Fibroblast of upper back skin (primary cell): ENCODE measurements around the gene TSPAN18.

ENCODE experiments used
- DNase-seq: peaks from one replicate; pipeline ENCODE4 v3.0.0-alpha.2; 2013

The TSPAN18 gene

DNA sequence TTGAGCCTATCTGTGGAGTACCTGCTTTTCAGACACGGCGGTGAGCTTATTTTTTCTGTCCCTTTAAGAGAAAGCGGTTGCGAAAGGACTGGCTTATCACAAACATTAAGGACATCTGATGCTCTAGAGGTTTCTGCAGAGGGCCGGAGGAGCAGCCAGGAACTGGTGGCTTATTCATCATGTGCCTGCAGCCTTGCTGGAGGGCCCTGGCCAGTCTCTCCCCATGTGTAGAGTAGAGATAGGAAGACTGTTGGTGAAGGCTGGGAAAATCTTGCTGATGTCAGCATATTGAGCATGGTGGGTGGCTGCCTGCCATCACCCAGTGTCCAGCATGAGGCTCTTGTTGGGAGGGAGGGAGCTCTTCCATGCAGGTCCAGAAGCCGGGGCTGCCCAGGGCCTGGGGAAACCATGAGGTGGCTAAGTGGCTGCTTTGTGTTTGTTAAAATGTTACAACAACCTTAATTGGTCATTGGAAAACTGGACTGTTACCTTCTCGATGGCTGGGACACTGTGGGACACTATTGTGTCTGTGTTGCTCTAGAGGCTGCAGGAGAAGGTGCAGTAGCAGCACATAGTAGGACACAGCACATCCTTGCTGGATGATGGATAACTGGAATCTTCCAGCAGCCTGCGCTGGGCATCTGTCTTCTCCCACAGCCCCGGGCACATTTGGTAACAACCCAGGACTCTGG lies 54.3 kb downstream of the TSPAN18 start:
- no peak for DNase-seq

DNA sequence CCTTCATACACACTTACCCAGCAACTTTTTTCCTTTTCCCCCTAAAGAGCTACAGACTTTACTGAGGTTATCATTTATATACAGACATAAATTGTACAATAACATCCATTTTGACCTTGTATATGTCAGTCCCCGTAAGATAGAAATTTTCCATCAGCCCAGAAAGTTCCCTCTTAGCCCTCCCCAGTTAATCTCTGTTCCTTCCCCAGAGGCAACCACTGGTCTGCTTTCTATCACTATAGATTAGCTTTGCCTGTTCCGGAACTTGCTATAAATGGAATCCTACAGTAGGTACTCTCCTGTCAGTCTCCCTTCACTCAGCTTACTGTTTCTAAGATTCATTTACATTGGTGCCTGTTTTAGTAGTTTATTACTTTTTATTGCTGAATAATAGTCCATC lies 54.9 kb downstream of the TSPAN18 start:
- DNase-seq: no peak

DNA sequence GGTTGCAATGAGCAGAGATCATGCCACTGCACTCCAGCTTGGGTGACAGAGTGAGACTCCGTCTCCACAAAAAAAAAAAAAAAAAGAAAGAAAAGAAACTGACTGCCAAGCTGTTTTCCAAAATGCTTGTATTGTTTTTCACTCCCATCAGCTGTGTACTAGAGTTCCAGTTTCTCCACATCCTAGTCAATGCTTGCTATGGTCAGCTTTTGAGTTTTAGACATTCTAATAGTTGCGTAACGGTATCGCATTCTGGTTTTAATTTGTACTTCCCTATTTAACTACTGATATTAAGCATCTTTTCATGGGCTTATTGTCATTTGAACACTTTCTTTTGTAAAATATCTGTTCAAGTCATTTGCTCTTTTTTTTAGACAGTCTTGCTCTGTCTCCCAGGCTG lies 55.7 kb downstream of the TSPAN18 start:
- no peak for DNase-seq

DNA sequence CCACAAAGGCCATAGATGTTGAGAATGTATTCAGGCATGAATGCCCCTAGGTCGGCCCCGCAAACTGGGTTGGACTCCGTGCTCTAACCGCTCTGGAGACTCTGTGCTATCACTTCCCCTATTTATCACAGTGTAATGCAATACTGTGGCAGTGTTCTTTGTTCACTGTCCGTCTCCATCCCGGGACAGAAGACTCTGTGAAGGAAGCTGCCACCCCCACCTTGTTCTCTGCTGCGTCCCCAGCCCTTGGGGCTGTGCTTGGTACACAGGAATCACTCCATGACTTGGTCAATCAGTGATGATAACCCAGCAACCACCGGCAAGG lies 57.6 kb downstream of the TSPAN18 start:
- no peak for DNase-seq

DNA sequence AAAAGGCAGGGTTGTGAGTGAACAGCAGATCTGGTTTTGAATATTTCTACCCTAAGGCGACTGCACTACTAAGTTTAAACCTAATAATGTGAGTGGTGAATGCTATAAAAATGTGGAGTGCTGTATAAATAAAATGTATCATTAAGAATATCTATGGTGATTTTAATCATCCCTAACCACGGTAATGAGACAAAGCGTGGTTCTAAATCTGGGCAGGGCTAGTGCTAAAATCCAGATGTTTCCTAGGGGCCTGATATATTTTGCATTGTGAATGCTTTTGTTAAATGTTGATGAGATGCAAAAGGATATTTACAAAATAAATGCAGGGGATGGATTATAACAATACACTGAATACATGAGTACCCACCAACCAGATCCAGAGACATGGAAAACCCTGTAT lies 58.1 kb downstream of the TSPAN18 start:
- no peak for DNase-seq

DNA sequence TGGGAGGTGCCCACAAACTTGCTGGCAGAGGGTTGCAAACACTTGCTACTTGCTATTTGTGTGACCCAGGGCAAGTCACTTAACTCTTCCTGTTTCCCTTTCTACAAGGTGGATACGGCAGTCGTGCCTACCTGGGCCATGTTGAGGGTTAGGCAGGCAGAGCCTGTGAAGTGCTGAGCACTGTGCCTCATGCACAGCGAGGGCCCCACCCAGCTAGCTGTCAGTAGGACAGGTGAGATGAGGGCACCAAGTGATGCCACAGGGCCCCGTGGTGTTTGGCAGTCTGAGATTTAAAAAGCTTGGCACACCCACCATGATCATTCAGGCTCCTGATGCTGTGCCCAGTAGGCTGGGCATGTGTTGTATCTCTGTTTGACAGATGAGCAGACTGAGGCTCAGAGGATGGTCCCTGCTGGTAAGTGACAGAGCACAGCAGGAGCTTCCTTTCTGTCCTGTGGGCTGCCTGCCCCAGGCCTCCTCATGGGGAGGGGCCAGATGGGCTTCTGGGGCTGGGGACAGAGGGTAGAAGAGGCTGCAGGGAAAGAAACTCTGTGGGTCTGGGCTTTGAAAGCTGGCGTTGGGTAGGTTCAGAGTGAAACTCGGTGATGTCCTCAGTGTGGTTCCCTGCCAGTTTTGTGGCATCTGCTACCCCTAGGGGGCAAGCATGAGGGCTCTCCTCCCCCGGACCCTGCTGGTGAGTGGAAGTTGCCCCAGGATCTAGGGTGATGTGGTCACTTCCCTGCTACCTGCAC lies 59.3 kb downstream of the TSPAN18 start:
- DNase-seq: no peak

DNA sequence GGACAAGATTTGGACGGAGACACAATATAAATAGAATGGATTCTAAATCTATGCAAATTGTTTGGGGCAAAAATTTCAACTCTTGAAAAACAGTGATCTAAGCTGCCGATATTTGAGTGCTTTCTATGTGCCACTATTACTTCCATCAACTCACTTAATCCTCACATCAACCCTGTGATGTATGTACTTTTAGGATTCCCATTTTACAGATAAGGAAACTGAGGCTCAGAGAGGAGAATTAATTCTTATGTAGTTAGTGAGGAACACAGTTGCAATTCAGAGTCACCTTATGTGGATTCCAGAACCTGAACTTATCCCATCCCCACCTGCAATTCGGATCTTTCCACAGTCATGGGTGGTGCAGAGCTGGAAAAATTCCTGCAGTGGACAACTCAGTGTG lies 60.3 kb downstream of the TSPAN18 start:
- DNase-seq: no peak

DNA sequence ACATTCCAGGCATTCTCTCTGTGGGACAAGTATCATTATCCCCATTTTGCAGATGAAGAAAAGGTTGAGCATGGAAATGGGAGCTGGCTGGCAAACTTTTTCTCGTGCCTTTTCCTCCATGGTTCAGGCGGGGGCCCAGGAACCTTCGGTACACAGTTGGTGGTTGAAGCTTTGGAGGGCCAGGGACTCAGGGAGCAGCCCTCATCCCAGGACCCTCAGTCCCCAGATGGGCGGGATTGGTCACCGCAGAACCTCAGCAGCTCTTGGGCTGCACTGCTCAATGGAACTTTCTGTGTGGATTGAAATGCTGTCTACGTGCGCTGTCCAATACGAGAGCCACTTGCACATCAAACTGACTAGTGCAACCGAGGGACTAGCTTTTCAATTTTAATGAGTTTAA lies 61.2 kb downstream of the TSPAN18 start:
- no peak for DNase-seq

DNA sequence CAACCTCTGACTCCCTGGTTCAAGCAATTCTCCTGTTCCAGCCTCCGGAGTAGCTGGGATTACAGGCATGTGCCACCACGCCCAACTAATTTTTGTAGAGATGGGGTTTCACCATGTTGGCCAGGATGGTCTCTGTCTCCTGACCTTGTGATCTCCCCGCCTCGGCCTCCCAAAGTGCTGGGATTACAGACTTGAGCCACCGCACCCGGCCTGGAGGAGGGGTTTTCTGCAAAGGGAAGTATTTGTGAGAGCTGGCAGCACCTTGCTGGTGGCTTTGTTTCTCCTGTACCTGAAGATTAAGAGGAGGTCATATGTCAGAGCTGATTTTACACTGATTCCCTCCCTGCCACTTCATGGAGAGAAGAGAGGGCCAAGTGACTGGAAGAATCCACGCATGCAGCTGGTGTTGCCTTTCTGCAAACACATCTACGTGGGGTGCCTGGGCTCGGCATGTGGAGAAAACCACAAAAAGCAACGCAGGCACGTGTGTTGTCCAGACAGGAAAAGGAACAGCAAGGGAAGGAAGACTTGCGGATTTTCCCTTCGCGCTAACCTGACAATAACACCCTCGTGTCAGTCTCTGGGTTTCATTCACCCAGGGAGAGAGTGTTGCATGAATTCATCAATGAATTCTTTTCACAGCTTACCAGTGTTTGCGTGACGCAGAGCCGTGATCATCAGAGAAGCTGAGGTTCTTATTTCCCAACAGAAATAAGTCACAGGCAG lies 61.9 kb downstream of the TSPAN18 start:
- peak; percentile 68 for DNase-seq

DNA sequence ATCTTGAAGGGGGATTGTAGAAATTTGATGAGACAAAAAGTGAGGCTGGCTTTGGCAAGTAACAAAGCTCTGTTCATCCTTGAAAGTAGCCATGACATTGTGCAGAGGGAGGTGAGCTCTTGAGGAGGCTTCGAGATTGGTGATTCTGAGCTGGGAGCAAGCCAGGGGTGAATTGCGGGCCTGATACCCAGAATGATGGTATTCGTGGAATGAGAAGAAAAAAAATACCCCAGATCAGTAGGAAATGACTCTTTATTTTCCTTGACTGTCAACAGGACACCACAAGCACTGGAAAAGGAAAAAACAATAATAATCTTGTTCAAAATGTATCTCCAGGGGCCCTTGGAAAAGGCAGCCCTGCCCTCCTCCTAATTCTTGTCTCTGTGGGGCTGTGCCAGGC lies 62.7 kb downstream of the TSPAN18 start:
- DNase-seq: no peak

DNA sequence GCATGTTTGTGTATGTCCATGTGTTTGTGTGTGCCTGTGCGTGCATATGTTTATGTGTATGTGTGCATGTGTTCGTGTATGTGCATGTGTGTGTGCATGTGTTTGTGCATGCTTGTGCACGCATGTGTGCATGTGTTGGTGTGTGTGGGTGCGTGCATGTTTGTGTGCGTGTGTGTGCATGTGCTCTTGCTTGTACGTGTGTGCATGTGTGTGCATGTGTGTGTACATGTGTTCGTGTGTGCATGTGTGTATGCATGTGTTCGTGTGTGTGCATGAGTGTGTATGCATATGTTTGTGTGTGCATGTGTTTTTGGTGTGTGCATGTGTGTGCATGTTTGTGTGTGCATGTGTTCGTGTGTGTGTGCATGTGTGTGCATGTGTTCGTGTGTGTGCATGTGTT lies 63.4 kb downstream of the TSPAN18 start:
- no peak for DNase-seq

DNA sequence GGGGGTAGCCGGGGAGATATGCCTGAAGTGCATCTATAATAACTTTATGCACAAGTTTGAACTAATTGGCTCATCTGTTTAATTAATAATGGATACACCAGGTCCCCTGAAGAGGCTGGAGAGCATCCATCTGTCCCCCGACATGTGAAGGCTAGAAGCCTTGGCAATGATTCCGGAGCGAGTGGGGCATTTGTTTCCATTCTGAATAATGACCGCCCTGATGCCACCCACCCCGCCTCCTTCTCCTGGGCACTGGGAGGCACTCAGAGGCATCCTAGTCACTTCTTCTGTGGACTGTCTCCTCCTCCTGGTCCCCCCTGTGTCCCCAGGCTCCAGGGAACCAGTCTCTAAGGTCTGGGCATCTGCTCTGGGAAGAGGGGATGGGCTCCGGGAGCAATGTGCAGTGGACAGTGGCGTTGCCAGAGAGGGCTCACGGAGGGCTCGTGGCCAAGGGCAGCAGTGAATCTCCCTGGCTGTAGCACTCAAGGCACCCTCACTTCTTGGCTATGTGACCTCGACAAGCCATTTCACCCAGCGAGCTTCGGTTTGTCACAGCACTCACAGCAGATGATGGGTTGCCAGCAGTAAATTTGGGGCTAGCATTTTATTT lies 64.7 kb downstream of the TSPAN18 start:
- no peak for DNase-seq

DNA sequence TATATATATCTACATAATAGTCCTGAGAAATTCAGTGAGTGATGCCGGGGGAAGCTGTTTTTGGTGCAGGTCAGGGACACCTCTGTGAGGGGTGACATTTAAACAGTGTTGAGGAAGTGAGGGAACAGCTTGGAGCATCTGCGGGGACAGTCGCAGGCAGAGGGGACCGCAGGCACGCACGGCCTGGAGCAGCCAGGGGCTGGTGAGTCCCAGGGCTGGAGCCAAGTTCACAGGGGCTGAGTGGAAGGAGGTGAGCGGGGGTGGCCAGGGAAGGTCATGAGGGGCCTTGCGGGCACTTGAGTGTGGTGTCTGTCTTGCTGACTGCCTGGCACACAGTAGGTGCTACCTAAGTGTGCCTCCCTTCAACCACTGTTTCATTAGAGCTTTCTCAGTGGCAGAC lies 65.4 kb downstream of the TSPAN18 start:
- no peak for DNase-seq

DNA sequence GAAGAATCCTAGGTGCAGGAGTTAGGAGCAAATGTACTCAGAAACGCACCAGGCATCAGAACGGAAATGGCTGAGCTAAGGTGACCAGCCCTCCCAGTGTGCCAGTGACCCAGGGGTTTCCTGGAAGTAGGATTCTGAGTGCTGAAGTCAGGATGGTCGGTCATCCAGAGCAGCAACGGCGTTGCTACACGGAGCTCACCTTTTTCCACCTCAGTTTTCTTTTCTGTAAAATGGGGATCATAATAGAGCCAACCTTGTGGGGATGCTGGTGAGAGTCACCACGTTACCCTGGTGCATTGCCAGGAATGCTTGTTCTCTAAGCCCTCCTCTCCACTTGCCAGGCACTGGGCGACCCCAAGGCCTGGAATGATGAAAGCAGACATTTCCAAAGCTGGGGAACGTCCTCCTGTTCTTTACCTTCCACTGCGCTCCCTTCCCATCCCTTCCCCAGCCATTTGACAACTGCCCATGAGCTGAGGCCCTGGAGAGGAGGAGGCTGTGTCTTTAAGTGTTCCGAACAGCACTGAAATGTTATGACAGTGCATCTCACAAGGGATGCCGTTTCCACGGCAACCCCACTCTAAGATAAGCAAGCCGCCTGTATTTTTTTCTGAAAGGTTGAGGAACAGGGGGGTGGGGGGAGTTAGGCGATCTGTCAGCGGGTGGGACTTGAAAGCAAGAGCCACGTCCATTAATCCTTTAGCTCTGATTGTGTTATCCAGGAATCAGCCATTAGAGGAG lies 66.8 kb downstream of the TSPAN18 start:
- DNase-seq: no peak

DNA sequence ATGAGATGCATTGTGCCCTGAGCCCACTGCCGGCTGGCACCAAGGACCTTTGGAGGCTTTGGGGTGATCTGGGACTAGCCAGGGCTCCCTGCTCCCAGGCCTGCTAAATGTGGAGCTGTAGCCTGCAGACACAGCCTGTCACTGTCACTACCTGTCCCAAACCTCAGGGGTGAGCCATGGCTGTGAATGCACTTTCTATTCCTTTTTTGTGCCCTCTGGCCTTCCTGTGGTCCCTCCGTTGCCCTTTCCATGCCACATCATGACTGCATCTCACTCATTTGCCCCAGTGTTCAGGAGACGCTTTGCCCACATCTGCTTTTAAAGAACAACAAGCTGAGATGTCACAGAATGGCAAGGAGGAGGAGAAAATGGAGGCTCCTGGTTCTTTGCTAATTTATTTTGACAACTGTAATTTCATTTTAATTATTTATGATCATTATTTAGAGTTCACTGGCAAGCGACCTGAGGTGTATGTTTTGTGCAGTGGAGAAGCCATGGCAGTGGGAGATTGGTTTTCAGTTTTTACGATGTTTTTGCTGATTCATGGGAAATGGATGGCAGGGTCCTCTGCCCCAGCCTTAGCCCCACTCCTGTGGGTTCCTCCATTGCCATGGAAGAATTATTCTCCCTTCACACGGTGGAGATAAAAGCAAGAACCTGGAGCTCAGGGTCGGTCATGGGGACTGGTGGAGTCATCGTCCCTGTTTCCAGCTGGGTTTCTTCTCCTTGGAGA lies 69.2 kb downstream of the TSPAN18 start:
- no peak for DNase-seq

DNA sequence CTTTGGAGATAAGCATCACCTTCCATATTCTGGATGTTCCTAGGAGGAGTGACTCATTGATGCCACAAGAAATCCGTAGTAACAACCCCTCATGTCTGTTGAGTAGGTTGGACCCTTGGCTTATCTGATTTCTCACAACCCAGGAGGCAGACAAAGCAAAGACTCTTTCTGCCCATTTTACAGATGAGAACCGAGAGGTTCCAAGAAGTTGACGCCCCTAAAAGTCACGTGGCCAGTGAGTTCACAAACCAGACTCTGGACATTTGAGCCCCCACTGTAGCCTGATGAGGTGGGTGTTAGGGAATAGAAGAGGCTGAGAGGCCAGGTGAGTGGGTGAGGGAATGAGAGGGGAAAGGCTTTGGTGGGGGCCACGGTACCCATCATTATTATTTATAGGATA lies 70.3 kb downstream of the TSPAN18 start:
- DNase-seq: no peak

DNA sequence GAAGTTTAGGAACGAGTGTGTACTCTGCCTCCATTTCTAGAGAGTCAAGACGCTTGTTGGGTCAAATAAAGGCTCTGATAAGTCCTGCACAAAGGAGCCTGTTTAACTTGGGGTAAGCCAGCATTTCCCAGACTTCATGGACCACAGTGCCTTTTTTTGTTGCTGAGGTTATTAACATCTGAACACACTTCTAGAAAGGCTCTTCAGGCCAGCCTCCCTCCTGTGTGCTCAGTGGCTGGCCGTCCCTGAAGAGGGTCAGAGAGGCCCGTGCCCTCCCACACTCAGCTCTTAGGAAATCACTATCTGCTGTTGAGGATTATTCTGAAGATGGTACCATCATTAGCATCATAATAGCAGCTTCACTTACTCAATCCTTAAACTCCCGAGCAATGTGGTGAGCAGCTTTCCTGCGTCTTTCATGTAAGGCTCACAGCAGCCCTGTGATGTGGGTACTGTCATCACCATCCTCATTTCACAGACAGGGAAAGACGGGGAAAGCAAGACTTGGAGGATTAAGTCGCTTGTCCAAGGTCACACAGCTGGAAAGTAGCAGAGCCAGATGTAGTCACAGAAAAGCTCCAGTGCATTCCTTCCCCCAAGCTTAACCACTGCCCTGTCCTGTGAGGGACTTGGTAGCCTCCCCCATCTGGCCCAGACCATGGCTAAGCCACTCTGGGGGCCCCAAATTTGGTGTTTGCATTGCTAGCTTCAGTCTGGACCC lies 71.3 kb downstream of the TSPAN18 start:
- DNase-seq: peak; percentile 80

DNA sequence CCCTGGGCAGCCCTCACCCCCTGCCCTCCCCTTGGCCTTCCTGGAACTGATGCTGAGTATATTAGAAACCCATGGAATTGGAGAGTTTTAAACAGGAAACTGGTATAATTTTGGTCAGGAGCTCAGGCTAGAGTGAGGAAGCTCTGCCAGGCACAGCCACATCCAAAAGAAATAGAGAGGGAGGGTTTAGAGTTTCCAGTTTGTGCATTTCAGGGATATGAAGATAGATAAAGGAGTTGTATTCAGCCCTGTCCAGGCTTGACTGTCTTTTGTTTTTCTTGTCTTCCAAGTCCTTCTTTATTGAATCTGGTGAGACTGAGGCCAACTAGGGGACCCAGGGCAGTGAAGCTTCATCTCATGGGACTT lies 71.8 kb downstream of the TSPAN18 start:
- no peak for DNase-seq

DNA sequence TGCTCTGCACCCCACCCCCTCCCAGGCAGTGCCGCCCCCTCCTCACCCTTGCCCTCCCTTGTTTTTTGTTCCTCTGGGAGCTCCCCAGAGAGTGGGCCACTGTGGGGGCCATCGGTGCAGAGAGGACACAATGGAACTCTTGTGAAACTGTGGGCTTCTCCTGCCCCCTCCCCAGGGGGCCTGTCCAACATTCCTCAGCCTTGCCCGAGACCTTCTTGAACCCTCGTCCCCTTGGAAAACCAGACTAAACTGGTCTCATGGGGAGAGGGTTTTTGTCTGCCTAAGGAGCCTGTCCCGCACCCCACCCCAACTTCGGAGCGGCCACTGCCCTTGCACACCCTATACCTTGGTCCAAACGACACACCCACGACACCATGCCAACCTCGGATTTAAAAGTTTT lies 72.2 kb downstream of the TSPAN18 start:
- DNase-seq: no peak

DNA sequence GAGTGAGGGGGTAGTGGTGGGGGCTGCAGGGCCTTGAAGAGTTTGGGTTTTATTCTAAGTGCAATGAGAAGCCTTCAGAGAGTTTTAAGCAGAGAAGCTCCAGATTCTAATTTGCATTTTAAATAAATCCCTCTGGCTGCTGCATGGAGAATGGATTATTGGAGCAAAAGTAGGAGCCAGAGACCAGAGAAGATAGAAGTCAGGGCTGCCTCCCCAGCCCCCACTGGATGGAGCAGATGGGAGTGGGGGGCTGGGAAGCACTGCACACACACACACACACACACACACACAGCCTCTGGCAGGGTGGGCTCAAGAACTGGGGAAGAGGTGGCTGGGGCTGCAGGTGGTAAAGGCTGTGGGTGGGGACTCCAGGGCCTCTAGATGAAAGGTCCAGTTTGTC lies 75.6 kb downstream of the TSPAN18 start:
- no peak for DNase-seq

DNA sequence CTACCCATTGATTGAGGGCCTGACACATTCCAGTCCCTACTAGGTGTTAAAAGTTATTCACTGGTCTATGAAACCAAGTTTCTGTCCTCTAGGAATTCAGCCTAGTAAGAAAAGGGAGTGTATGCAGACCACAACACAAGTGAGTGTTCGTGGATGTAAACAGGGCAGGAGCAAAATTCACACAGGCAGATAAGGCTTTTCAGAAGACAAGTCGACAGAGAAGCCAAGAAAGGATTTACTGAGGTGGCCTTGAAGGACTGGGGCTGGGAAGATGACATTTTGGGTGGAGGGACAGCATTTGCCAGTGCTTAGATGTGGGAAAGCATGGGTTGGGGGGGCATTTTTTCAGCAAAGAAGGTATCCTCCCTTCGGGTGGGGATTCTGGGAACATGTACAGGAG lies 76.2 kb downstream of the TSPAN18 start:
- no peak for DNase-seq
